ENCODE results near the gene GRM5.

DNA sequence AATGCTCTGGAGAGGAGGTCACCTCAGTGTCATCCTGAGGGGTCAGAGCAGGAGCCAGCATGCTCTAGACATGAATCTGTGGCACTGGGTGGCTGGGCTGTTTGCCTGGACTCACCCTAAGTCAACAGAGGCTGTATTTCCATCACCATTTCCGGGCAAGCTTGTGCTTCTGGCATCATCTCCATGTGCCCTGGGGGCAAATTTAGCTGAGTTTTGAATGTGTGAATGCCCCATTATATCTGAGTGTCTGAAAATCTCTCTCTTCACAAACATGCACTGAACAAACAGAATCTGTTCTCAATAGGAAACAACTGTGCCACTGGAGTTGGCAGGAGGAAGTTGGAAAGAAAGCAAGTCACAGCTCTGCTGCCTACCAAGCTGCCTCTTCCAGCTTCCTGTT is 356.2 kb downstream of the GRM5 start:
- TF ChIP-seq, protein P1, sequence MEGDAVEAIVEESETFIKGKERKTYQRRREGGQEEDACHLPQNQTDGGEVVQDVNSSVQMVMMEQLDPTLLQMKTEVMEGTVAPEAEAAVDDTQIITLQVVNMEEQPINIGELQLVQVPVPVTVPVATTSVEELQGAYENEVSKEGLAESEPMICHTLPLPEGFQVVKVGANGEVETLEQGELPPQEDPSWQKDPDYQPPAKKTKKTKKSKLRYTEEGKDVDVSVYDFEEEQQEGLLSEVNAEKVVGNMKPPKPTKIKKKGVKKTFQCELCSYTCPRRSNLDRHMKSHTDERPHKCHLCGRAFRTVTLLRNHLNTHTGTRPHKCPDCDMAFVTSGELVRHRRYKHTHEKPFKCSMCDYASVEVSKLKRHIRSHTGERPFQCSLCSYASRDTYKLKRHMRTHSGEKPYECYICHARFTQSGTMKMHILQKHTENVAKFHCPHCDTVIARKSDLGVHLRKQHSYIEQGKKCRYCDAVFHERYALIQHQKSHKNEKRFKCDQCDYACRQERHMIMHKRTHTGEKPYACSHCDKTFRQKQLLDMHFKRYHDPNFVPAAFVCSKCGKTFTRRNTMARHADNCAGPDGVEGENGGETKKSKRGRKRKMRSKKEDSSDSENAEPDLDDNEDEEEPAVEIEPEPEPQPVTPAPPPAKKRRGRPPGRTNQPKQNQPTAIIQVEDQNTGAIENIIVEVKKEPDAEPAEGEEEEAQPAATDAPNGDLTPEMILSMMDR (IDR thresholded peaks at IDR 0.05; ENCODE audit: low read length) = no peak
- TF ChIP-seq EZH2 (IDR thresholded peaks at IDR 0.05; ENCODE audit: borderline replicate concordance, low read length) = no peak
